BJ (cell line): ENCODE measurements around the gene HOXC6. TPM values are rescaled to one million over a fixed set of nuclear protein-coding genes. Genes with fewer than 3 reads are reported as not detected.

ENCODE experiments used
- CTCF ChIA-PET: fragments of 350-600 bp; formaldehyde crosslinking; extraction: SDS; loops from one replicate; lab custom pipeline; 2021; ENCODE audit warnings: antibody characterized with exemption, inconsistent platforms; lab: Yijun Ruan, JAX
- POLR2A ChIA-PET: fragments of 300-600 bp; sonication (Branson Sonifier 250); formaldehyde crosslinking; extraction: SDS; loops from one replicate; lab custom pipeline; 2021; ENCODE audit warnings: antibody characterized with exemption; lab: Charles Lee
- DNase-seq: peaks from one replicate; pipeline ENCODE4 v3.0.0-alpha.2; 2011; ENCODE audit warnings: low read depth
- H3K27me3 ChIP-seq: 2 replicates; pipeline ENCODE4 v1.6.0; 2011; ENCODE audit warnings: low read length; ENCODE audit not compliant: control insufficient read depth, insufficient read depth
- H3K36me3 ChIP-seq: 2 replicates; pipeline ENCODE4 v1.5.1; 2011; ENCODE audit warnings: low read length; ENCODE audit not compliant: control insufficient read depth, insufficient read depth
- H3K4me3 ChIP-seq: 2 replicates; pipeline ENCODE4 v1.5.1; 2011; ENCODE audit warnings: low read depth, mild to moderate bottlenecking, control low read depth, low read length
- polyA plus RNA-seq: library from polyadenylated mRNA; depleted of rRNA; stranded (reverse); fragments of >200 nt; gene quantifications from 2 replicates; pipeline ENCODE4 v1.2.3, GENCODE V29; 2011
- TF ChIP-seq, protein P1 (sequence below): IDR thresholded peaks from 2 replicates; pipeline ENCODE4 v1.5.1; 2011; ENCODE audit warnings: low read depth, mild to moderate bottlenecking, control low read depth, inconsistent platforms, low read length, moderate library complexity; ENCODE audit not compliant: insufficient read depth

HOXC6 gene
- polyA plus RNA-seq, 1 experiment: 5.9 TPM

DNA sequence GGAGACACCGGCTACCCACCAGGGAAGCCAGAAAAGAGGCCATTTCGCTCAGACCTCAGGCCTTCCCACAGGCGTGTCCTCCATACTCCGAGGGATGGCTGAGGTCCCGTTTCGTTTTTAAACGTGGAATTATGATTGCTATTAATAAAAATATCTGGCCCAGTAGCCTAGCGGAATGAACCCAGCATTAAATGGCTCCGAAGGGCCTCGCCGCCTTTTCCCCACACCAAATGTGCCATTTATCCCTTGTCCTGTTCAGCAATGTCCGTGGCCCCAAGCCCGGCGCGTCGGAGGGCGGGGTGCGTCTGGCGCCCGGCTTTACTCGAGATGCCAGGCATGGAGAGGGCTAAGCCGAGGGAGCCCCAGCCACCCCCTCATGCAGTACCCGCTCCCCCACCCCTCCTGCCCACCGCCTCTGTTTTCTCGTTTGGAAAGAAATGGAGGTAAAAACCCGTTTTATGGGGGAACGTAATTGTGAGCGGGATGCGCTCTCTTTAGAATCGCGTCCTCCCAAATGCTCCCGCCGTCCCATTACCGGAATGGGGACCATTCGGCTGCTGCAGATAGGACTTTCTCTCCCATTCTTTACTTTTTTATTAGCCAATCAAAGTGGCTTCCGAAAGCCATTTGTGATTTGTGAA is 13.7 kb upstream of the HOXC6 start:
- no peak for DNase-seq
- Histone ChIP-seq H3K36me3 (no peaks in the 10 kb centered on the region), H3K27me3 (peaks cover 23% of the 10 kb centered on the region), H3K4me3 (no peak overlapping the region)
- TF ChIP-seq, protein P1, sequence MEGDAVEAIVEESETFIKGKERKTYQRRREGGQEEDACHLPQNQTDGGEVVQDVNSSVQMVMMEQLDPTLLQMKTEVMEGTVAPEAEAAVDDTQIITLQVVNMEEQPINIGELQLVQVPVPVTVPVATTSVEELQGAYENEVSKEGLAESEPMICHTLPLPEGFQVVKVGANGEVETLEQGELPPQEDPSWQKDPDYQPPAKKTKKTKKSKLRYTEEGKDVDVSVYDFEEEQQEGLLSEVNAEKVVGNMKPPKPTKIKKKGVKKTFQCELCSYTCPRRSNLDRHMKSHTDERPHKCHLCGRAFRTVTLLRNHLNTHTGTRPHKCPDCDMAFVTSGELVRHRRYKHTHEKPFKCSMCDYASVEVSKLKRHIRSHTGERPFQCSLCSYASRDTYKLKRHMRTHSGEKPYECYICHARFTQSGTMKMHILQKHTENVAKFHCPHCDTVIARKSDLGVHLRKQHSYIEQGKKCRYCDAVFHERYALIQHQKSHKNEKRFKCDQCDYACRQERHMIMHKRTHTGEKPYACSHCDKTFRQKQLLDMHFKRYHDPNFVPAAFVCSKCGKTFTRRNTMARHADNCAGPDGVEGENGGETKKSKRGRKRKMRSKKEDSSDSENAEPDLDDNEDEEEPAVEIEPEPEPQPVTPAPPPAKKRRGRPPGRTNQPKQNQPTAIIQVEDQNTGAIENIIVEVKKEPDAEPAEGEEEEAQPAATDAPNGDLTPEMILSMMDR: no peak
- POLR2A ChIA-PET: no interaction called here
- CTCF ChIA-PET: interaction anchor here (0.9 to 16.8 kb wide), 5 partner anchors 10 to 193 kb away, joined by 3 to 200 read pairs (median 6); partner anchors contain the start of gene HOXC5

DNA sequence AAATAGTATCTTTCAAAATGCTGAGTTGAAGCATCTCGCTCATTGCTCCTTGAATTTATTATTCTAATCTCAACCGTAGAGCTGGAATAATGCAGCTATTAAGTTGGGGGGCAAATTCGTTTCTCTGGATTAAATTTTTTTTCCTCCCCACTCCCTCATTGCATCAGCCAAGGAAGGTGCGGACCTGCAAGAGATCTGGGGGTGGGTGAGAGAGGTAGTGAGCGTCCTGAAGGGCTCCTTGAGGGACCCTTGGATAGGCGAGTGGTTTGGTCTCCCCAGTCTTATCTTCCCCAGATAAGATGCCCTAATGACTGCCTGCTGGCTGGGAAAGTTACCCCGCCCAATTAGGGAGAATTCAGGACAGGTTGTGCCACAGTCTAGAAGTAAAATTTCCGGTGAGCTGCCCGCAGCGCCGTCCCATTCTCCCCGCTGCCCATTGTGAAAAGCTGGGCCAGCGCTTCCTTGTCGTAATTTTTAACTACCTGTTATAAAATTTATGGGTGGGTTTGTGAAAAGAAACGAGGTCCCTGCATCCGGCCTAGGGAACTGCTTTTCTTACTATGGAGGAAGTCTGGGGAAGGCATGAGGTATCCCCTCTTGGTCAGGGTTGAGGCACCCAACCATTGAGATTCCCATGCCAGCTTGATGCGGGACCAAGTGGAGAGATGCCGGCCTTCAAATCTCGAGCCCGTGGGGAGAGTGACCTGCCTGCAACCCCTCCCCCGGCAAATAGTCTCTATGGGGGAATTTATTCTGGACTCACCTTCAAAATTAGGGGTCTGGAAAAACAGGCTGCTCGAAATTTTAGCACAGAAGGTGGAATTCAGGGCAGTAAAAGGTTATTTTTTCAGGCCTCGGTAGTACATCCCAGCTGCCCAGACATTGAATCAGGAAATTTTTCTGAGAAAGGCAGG is 13.0 kb upstream of the HOXC6 start:
- ChIA-PET CTCF (interaction anchor here (0.9 to 2.9 kb wide), 4 partner anchors 11 to 186 kb away, joined by 3 to 18 read pairs (median 7); no protein-coding TSS in a partner anchor), POLR2A (no interaction called here)
- H3K27me3 ChIP-seq: peaks cover 17% of the 10 kb centered on the region
- no peak for DNase-seq
- no peak overlapping the region for H3K4me3 ChIP-seq
- TF ChIP-seq, protein P1: no peak
- H3K36me3 ChIP-seq: no peaks in the 10 kb centered on the region

DNA sequence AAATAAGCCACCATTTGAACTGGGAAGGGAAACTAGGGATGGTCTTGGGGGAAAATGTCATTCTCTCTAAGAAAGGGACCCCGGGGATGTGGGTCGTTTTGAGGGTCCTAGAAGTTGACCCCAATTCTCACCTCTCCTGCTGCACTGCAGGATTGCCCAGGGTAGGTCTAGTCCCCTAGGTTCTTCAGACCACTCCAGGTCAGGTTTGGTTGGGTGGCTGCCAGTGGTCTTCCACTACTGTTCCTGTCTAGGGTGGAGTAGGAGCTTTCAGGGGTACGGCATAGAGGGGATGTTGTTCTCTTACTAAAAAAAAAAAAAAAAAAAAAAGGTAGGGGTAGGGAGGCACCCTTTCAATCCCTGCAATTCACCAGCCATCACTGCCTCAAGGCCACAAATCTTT is 12.2 kb upstream of the HOXC6 start:
- CTCF ChIA-PET: interaction anchor here (1.5 to 2.9 kb wide), 7 partner anchors 10 to 199 kb away, joined by 4 to 22 read pairs (median 12); partner anchors contain the start of genes HOXC8 and HOXC9
- no peaks in the 10 kb centered on the region for H3K36me3 ChIP-seq
- POLR2A ChIA-PET: no interaction called here
- H3K4me3 ChIP-seq: peak overlapping the region; percentile 35
- TF ChIP-seq, protein P1: no peak
- peaks cover 13% of the 10 kb centered on the region for H3K27me3 ChIP-seq
- no peak for DNase-seq

DNA sequence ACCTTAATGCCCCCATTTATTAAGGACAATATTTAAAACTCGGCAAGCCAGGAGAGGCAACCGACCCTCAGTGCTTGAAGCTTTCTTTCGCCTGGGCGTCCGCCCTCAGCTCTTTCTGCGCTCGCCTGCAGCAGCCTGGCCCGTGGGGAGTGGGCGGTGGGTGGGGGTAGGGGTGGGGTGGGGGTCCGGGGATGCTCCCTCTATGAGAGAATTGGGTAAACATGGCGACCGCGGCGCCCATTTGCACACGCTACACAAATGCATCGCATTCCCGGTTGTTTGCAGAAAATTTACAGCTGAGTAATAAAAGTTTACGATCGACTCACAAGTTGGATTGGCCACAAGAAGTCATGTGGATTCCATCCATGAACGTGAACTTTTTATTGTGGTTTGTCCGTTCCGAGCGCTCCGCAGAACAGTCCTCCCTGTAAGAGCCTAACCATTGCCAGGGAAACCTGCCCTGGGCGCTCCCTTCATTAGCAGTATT is 11.7 kb upstream of the HOXC6 start:
- POLR2A ChIA-PET: interaction anchor here (0.8 kb wide), 1 partner anchor 10 kb away, joined by 4 read pairs; no protein-coding TSS in a partner anchor

More for the DNA sequence above, 11.7 kb upstream of the HOXC6 start:
- Histone ChIP-seq H3K27me3 (peaks cover 11% of the 10 kb centered on the region), H3K36me3 (no peaks in the 10 kb centered on the region), H3K4me3 (peak overlapping the region; percentile 72)
- CTCF ChIA-PET: interaction anchor here (1.3 to 2.9 kb wide), 8 partner anchors 10 to 199 kb away, joined by 4 to 22 read pairs (median 12); partner anchors contain the start of genes HOXC11, HOXC8 and HOXC9
- TF ChIP-seq, protein P1: no peak
- DNase-seq: peak; percentile 52
